Measurements from ENCODE around the gene ROBO2. TPM values are rescaled to one million over a fixed set of nuclear protein-coding genes. Genes with fewer than 3 reads are reported as not detected.

ROBO2 gene
- total and polyA plus RNA-seq, 10 of the 15 experiments (the other 5 are each of a cell fraction or from before 2014, with no cell fraction given) = 0.22 to 2.5 (median 0.81) TPM

GRCh38 chr3:77380136-77380535, 340.2 kb downstream of the ROBO2 start:
- RAD21 ChIA-PET (ENCODE audit: unreplicated experiment) = no interaction called here
- DNase-seq (ENCODE audit: low read depth, low spot score) (no peak), FAIRE-seq (no peak), ATAC-seq (no peak)
- CTCF ChIA-PET = no interaction called here
- no peaks in the 10 kb centered on the region for H4K20me1 ChIP-seq (ENCODE audit: control insufficient read depth, insufficient read depth)
- intact Hi-C loops (cut with micrococcal nuclease; ENCODE audit: unreplicated experiment) = no loop called here
- SMC1A ChIA-PET (ENCODE audit: uncharacterized antibody, unreplicated experiment) = no interaction called here
- no peak overlapping the region for H2AFZ ChIP-seq (ENCODE audit: control insufficient read depth, low read depth, low read length)
- no peak overlapping the region for H3K4me2 ChIP-seq (ENCODE audit: control insufficient read depth, insufficient read depth)
- no peaks in the 10 kb centered on the region for H3K4me1 ChIP-seq (ENCODE audit: control insufficient read depth, insufficient read depth, low read length)
- in situ Hi-C loops (cut with MboI) = no loop called here
- 17% methylated on average over 3 of the region's 3 CpGs for WGBS (ENCODE audit: insufficient coverage, insufficient replicate concordance, low lambda C conversion rate, missing lambda C conversion rate)
- POLR2A ChIA-PET = no interaction called here
- no peaks in the 10 kb centered on the region for H3K79me2 ChIP-seq (ENCODE audit: control insufficient read depth, insufficient read depth, low read length)
- H3K9me3 ChIP-seq (replicated peaks; ENCODE audit: control insufficient read depth, insufficient read depth, low read length) = no peaks in the 10 kb centered on the region
- no peak overlapping the region for H3K27ac ChIP-seq (ENCODE audit: control insufficient read depth, insufficient read depth)
- H3K4me3 ChIP-seq = no peak overlapping the region
- TF ChIP-seq CBX3 (IDR thresholded peaks at IDR 0.05; ENCODE audit: borderline replicate concordance, low read depth) (no peak), CBFB (IDR thresholded peaks at IDR 0.05; ENCODE audit: low read depth) (no peak), HDGF (IDR thresholded peaks at IDR 0.05) (no peak), E2F4 (IDR thresholded peaks at IDR 0.05; ENCODE audit: low read depth, low read length) (no peak), RFX5 (IDR thresholded peaks at IDR 0.05; ENCODE audit: low read depth, low read length) (no peak), CUX1 (IDR thresholded peaks at IDR 0.05; ENCODE audit: insufficient replicate concordance, low read depth, low read length) (no peak), EP300 (IDR thresholded peaks at IDR 0.05; ENCODE audit: borderline replicate concordance in 1 of 2, control insufficient read depth in 1 of 2, low read depth in 2 of 2, low read length in 2 of 2) (no peak), ZNF384 (IDR thresholded peaks at IDR 0.05; ENCODE audit: borderline replicate concordance, low read depth, low read length) (no peak), ZBTB11 (CRISPR knock-in tag; IDR thresholded peaks at IDR 0.05) (no peak), SREBF2 (IDR thresholded peaks at IDR 0.05; ENCODE audit: low read length) (no peak)
- BruUV-seq (replicated peaks) = no TSS peak
- no peaks in the 10 kb centered on the region for H3K36me3 ChIP-seq (ENCODE audit: control insufficient read depth in 2 of 2, insufficient read depth in 2 of 2, low read length in 1 of 2)
- H3K27me3 ChIP-seq (replicated peaks in 1 of 2; ENCODE audit: control insufficient read depth in 2 of 2, insufficient read depth in 2 of 2, low read length in 1 of 2) = no peaks in the 10 kb centered on the region
- H3K9ac ChIP-seq (ENCODE audit: control insufficient read depth, insufficient read depth, low read length) = no peak overlapping the region

All from GM12878 (cell line).